ENCODE data around the gene AGTPBP1.

The AGTPBP1 gene

DNA sequence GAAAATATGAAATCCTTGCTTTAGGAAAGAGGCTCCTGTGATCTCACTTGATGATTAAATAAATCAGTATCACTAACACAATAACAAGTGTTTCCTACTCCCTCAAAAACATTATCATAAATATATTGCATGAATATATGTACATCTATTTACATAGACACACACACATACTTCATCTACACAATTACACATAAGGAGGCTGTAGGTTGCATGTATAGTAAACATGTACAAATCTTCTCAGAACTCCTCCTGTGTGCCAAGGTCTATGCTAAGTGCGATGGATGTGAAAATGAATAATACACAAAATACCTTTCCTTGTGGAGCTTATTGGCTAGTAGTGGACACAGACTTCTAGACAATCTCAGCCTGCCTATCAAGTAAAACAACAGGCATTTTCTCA, 239.9 kb downstream of the AGTPBP1 start:
- DNase-seq, result no peak

DNA sequence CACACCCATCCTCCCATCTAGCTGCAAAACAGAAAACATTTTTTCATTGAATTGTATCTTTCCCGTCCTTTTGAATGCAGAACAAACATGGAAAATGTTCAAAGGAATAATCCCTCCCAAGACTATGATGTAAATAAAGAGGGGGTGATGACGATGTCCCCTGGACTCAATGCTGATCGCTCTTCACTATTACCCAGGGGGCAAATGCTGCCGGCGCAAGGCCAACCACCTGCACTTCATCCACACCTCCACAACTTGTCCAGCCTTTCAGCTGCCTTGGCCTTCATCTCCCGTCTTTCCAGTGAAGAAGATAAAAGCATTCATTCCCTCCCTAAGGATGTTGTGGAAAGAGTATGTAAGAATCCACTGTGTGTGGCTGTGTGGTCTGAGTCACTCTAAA, 240.3 kb downstream of the AGTPBP1 start:
- DNase-seq, result no peak

Measured in C1 segment of cervical spinal cord (tissue), 14 donors.